HG02852 (cell line): Measurements from ENCODE around the gene SHC4.
"Not testable (repeated sequence)": the region's sequence is repeated elsewhere in the genome, so short reads cannot be mapped to it uniquely, and the experiment has no call there.

ENCODE experiments used
- ATAC-seq: cut with Tn5 transposase; IDR thresholded peaks from one replicate; pipeline ENCODE4 v1.9.1; 2021; ENCODE audit warnings: mild to moderate bottlenecking, moderate library complexity; ENCODE audit not compliant: unreplicated experiment

SHC4 gene

DNA sequence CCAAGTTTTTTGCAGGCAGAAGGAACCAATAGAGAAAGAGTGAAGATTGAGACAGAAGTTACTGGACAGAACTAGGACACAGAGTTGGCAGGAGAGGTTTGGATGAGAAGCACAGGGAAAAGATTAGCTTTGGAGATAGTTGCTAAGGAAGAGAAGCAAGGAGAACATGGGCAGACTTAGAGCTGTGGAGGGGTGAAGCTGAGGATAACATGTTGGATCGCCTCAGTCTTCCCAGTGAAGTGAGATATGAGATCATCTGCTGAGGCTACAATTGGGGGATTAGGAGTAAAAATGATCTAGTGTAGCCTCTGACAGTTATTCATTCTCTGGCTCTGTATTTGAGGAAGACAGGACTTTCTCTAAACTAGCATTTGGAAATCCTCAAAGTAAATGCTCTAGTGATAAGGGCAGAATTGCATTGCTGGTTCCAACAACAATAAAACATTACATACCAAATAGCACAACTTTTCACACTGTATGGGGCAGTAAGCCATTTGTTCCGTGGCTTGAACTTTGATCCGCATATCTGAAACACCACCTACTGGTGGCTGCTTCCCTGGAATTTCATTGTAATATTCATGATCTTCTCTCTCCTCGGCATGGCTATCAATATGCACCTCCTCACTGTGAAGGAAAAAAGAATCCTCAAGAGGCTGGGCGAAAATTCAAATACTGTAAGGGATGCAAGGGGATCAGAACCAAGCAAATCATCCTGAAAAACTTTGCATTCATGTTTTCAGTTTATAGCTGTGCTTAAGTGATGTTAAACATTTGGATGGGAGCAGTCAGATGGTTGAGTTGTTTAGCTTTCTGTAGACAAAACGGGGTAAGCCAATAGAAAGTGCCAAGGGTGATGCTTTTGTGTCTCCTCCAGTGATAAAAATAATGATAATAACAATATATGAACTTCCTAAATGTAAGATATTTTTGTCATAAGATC is 107.9 kb downstream of the SHC4 start:
- no peak for ATAC-seq

DNA sequence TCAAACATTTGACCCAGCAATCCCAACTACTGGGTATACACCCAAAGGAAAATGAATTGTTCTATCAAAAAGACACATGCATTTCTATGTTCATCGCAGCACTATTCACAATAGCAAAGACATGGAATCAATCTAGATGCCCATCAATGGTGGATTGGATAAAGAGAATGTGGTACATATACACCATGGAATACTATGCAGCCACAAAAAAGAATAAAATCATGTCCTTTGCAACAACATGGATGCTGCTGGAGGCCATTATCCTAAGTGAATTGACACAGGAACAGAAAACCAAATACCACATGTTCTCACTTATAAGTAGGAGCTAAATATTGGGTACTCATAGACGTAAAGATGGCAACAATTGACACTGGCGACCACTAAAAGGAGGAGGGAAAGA is 109.3 kb downstream of the SHC4 start:
- ATAC-seq: not testable (repeated sequence)

DNA sequence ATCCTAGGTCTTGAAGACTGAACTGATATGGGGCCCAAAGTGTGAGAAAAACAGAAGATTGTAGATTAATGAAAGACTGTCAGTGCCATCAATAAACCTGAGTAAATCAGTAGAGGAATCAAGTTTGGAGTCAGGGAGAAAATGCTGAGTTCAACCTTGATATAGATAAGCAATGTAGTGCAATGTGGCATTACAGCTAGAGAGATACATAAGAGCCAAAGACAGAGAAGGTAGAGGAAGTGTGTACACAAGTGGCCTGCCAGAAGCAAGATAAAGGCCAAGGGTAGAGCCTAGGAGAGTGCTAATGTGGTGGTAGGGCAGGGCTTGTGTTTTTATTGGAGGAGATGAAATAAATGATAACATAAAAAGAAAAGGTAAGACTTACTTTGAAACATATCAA is 111.8 kb downstream of the SHC4 start:
- no peak for ATAC-seq

DNA sequence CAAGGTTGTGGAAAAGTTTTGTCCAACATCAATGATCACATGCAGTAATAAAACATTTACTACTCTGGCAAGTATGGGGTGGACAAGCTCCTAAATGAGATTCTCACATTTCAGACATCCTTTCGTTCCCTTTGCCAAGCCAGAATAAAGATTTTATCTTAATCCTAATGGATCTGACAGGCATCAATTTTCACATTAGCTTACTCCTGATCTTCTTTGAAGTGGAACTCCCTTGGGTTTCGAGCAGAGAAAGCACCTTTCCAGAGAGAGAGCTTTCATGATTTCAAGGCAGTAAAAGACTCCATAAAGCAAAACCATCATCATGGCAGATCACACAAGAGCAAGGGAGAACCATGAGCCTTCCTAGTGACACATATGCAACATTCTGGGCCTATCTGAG is 113.1 kb downstream of the SHC4 start:
- ATAC-seq: no peak

DNA sequence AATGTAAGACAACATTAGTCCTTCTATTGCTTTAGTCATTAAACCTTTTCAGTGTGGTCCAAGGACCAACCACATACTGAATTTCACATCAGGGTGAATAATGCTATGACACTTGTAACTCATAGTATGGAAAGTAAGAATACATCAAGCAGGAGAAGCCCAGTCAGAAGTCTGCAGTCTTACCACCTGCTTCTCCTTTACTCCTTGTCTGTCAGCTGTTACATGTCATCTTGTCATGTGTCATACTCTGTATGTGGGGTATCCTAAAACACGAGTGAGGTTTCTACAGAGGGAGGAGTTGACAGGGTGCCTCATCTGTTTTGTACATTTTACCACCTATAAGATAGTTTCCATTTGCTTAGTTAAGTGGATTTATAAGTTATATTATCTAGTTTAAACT is 118.6 kb downstream of the SHC4 start:
- ATAC-seq: no peak

DNA sequence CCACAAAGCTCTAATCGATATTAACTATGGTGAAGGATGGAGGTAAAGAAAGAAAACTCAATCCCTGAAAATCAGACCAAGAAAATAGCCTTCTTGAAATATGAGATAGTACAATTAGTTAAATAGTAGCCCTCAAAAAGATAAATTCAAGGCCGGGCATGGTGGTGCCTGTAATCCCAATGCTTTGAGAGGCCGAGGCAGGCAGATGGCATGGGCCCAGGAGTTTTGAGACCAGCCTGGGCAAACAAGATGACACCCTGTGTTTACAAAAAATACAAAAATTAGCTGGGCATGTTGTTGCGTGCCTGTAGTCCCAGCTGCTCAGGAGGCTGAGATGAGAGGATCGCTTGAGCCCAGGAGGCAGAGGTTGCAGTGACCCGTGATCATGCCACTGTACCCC is 121.2 kb downstream of the SHC4 start:
- no peak for ATAC-seq

DNA sequence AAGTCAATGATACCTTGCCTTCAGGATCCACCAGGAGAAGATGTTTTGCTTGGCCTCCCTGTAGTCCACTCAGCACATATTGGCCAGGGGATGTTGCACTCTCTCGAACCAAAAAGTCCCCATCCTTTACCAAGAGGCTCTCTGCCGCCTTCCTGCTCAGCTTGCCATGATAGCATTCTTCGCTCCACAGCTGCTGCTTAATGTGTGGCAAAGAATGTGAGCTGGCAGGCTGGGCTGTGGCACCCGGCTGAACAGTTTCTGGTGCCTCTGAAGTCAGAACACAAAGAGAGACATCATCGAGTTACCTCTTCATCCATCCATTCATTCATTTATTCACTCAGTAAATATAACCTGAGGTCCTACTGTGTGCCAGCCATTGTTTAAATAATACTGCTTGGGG is 129.0 kb downstream of the SHC4 start:
- ATAC-seq: no peak

DNA sequence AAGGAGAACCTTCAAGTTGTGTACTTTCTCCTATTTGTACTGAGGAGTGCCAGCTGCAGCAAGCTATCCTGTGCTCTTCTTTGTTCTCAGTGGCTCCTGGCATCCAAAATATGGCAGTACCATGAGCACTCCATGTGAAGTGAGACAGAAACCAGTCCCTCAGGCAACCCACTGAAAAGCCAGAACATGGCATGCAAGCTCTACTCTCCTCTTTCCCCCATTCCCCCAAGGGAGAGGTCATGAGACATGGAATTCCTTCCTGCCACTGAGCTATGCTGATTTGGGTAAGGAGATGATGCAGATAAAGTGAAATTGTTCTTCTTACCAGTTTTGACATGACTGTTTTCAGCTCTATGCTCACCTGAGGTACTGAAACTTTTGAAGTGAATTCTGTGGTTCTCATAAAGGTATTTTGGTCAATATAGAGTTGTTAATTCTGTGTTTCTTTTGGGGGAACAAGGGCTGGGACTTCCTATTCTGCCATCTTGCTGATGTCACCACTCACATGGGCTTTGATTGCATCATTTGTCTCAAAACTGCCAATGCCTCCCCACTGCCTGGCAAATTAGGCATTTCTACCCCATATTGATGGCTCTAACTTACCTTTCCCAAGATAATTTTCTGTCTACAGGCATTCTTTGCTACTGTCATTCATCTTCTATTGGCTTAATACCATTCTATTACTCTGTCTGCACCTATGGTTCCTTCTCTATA is 130.0 kb downstream of the SHC4 start:
- no peak for ATAC-seq

DNA sequence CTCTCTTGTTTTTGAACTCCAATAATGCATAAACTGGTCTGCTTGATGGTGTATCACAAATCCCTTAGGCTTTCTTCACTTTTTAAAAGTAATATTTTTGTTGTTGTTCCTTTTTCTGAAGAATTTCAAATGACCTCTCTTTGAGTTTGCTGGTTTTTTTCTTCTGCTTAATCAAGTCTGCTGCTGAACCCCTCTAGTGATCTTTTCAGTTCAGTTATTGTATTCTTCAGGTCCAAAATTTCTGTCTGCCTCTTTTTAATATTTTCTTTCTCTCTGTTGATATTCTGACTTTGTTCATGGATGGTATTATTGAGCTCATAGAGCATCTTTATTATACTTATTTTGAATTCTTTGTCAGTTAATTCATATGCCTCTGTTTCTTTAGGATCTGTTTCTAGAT is 131.1 kb downstream of the SHC4 start:
- no peak for ATAC-seq

DNA sequence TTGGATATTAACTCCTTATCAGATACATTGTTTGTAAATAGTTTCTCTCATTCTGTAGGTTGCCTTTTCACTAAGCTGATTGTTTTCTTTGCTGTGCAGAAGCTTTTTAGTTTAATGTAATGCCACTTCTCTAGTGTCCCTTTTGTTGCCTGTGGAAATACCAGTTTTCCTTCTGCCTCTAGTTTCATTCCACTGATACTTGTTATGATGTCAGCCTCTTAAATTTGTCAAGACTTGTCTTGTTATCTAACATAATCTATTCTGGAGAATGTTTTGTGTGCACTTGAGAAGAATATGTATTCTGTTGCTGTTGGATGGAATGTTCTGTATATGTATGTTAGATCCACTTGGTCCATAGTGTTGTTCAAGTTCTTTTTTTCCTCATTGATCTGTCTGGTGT is 134.8 kb downstream of the SHC4 start:
- no peak for ATAC-seq

DNA sequence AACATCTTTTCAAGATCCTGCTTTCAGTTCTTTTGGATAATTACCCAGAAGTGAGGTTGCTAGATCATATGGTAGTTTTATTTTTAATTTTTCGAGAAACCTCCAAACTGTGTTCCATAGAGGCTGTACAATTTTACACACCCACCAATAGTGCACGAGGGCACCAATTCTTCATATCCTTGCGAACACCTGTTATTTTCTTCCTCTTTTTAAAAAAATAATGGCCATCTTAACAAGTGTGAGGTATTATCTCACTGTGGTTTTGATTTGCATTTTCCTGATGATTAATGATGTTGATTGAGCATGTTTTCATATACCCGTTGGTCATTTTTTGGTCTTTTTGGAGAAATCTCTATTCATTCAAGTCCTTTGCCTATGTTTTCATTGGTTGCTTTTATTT is 135.2 kb downstream of the SHC4 start:
- no peak for ATAC-seq

DNA sequence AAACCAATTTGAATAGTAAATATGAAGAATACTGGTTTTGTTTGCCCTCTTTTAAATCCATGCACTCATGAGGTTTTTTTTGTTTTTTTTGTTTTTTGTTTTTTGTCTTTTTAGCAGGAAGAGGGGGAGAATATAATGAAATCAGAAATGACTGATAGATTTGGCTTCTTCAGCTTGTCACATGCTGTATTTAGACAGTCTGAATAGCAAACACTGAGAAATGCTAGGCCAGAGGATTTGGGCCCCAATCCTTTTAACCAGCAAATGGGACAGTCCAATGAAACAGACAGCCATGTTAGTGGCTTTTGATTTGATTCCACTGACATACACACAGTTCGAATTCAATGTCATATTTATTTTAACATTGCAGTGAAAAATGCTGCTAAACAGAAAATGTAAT is 138.6 kb downstream of the SHC4 start:
- ATAC-seq: no peak

DNA sequence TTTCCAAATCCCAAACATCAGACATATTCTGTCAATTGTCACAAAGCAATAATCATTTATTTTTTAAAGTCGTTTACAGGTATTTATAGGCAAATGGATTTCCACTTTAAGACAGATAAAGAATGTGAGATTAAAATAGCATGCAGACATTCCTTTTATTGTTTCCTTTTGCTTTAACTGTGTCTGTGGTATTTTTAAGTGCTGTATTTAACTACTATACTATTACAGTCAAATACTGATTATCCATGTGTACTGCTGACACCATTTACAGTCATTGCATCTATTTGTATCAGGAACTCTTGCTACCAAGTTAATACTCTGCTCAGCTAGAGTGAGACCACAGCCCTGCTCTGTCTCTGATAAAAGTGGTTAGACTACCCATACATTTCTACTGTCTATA is 140.0 kb downstream of the SHC4 start:
- no peak for ATAC-seq

DNA sequence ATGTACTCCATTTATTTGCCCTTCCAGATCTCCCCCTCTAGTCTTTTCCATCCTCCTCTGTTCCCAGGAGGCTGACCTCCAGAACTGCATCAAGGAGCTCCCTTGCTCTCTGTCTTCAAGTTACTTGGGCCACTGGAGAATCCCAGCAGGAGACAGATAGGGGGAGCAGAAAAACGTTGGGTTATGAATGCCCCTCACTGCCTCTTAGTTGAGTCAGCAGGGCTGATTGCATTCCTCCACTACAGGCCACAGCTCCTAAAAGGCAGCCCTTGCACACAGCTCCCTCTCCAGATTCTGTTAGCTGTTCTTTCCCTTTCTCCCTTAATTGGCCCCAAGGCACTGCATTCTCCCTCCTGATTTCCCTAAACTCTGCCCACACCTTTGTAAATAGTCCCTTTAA is 140.5 kb downstream of the SHC4 start:
- no peak for ATAC-seq

DNA sequence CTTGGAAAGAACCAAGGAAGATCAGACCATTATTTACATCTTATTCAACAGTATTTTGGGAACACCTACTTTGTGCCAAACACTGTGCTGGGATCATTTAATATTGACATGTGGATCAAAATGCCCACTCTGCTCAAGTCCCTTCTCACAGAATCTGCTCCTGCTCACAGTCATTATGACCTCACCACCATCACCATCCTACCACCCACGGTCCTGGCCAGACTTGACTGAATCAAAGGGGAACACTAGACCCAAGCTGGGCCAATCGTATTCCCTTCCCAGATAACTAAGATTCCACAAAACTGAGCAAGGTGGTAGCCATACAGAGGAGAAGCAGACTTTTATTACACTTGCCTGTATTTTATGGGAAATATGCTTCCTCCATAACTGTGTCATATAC is 149.4 kb downstream of the SHC4 start:
- no peak for ATAC-seq

DNA sequence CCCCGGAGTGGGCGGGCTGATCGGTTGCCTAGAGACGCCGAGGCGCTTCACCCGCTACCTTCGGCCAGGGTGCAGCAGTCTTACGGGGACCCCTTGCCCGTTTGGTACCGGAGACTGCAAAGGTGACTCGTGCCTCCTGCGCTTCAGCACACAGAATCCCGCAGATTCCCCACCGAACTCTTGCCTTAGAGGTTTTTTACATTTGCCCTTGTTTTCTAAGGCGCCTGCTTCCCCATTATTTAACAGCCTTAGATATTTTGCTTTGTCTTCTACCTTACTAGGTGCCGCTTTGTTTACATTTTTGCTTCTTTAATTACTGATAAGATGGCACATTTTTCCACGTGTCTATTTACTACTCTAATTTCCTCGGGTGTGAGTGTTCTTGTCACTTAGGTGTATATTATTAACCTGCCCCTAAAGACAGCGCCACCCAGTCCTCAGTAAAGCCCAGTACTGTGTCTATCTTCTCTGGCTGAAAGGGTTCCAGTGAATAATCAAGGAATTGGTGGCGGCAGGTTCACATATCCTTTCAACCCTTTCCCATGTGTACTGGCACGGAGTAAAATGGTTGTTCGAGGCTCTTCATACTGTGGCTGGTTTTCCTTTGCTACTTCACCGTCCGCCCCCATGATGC is 152.3 kb downstream of the SHC4 start:
- no peak for ATAC-seq

DNA sequence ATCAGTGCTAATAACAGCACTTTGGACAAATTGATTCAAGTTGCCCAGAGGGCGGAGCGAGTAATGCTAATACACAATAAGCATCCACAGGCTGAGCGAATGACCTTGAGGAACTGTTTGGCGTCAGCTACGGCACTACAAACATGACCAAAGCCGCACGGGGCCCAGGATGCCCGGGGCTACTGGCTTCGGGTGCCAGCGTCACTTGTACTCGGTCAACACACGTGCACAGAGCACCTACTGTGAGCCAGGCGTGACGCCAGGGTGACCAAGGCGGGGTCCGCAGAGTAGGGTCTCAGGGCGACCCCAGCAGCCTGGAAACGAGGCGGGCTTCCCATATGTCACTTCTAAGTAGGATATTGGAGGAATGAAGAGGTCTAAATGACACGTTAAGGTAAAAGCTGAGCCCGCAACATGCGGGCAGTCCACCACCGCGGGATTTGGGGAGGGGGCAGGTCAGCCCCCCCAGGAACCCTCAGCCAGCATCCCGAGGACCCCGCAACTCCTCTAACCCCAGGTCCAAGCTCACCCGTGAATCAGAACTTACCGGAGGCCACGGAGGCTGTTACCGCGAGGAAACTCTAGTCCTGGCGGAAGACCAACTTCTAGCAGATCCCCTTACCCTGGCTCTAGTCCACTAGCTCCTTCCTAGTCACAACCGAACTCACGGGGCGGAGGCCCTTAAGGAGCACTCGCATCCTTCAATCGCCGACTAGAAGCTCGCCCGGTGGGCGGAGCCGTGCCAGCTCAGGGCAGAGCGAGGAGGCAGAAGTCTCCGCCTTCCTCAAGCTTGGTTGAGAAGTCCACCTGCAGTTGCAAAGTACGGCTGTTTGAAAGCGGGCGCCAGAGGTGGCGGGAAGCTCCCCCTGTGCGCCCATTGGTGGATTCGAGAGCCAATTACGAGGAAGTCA is 153.1 kb downstream of the SHC4 start, which contains the start of gene CEP152:
Gene CEP152 (minus strand): TSS at position 656 of the 911 bp plus-strand sequence. CDS start 5,420 bp downstream, outside the sequence.
- peak; percentile 98 for ATAC-seq

DNA sequence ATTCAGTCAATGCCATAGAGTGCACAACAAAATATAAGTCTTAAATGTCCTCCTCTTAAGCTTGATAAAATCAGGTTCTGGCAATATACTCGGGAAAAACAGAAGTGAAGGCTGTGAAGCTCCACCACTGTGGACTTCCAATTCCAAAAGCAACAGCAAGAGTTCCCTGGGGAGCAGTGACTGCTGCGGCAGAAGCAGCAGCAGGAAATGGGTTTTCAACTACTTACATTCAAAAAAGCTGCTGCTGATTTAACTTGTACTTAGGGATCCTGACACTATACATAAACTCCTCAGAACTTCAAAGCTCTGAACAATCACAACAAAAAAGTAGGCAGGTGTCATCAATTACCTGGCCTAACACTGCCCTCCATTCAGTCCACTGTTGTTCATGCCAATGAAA is 157.6 kb downstream of the SHC4 start:
- ATAC-seq: no peak

DNA sequence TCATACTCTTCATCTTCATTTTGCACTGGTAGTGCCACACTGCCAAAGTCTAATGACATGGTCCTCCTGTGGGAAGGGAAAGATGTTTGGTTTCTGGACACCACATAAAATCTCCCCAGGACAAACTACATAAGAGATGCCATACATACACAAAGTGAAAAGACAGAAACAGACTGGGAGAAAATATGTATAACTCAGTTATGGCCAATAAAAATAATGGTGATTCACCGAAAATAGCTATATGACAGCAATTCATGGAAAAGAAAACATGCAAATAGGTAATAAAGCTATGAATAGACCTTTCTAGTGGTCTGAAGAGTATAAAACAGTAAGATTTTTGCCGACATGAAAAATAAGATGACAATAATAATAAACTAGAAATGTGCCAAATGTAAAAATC is 158.1 kb downstream of the SHC4 start:
- ATAC-seq: no peak

DNA sequence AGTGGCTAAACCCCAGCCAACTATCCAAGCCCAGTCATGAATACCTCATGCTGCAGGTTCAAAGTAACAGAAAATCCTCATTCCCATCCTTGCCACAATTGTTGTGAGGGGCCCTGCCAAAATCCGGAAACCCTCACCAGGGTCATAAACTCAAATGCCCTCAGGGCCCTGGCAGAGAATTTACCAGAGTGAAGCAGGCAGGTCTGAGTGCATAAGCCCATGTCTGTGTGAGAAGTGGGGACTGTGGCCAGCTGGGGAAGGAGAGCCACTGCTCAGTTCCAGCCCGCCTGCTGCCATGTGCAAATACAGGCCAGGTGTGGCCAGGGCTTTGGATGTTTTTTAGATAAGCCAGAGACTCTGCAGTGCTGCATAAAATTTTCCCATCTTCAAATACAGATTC is 159.8 kb downstream of the SHC4 start:
- ATAC-seq: no peak

DNA sequence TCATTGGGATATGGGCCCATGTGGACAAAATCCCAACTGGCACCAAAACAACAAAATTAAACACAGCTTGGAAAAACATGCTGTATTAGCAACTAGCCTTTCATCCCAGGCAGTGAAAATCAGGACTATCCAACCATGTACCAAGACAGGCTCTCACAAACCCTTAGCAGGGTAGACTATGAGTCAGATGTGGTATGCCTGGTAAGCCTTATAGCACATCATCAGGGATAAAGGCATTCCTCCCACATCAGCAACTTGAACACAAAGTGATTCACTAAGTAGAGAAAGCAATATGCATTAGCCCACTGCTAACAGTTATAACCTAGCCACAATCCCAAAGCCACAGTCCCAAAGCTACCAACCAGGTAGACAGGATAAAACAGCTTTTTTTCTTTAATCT is 160.9 kb downstream of the SHC4 start:
- ATAC-seq: no peak
